H9 (cell line): ENCODE data around the gene KLHDC2. TPM values are rescaled to one million over a fixed set of nuclear protein-coding genes. Genes with fewer than 3 reads are reported as not detected.
"Not testable (repeated sequence)": the region's sequence is repeated elsewhere in the genome, so short reads cannot be mapped to it uniquely, and the experiment has no call there.

Experiments used
- DNase-seq: peaks from one replicate; pipeline ENCODE4 v3.0.0-alpha.2; 2017
- H2AFZ ChIP-seq: one replicate; pipeline ENCODE4 v1.6.1; 2013; ENCODE audit warnings: mild to moderate bottlenecking, low read length, control low read depth, moderate library complexity
- H2AK5ac ChIP-seq: 2 replicates; pipeline ENCODE4 v1.6.1; 2013; ENCODE audit warnings: low read length, control low read depth, mixed read lengths; ENCODE audit not compliant: insufficient read length
- H2BK120ac ChIP-seq: one replicate; pipeline ENCODE4 v1.6.1; 2013; ENCODE audit warnings: low read depth, mild to moderate bottlenecking, low read length, control low read depth, inconsistent platforms; ENCODE audit not compliant: poor library complexity, severe bottlenecking
- H2BK12ac ChIP-seq: 2 replicates; pipeline ENCODE4 v1.6.1; 2013; ENCODE audit warnings: low read length, control low read depth, mixed read lengths, low read depth; ENCODE audit not compliant: insufficient read length
- H2BK15ac ChIP-seq: 2 replicates; pipeline ENCODE4 v1.6.1; 2013; ENCODE audit warnings: low read depth, low read length, control low read depth
- H2BK20ac ChIP-seq: one replicate; pipeline ENCODE4 v1.6.1; 2013; ENCODE audit warnings: low read depth, mild to moderate bottlenecking, low read length, control low read depth, inconsistent platforms; ENCODE audit not compliant: poor library complexity, severe bottlenecking
- H2BK5ac ChIP-seq: 2 replicates; pipeline ENCODE4 v1.6.1; 2013; ENCODE audit warnings: low read length, control low read depth, mixed read lengths; ENCODE audit not compliant: insufficient read length
- H3K14ac ChIP-seq: 2 replicates; pipeline ENCODE4 v1.6.1; 2013; ENCODE audit warnings: low read length, control low read depth; ENCODE audit not compliant: insufficient read depth
- H3K18ac ChIP-seq: 2 replicates; pipeline ENCODE4 v1.6.1; 2013; ENCODE audit warnings: low read depth, mild to moderate bottlenecking, mixed read lengths, low read length, control low read depth; ENCODE audit not compliant: insufficient read length
- H3K23ac ChIP-seq: 2 replicates; pipeline ENCODE4 v1.6.1; 2013; ENCODE audit warnings: low read length, control low read depth, mixed read lengths, low read depth; ENCODE audit not compliant: insufficient read length
- H3K23me2 ChIP-seq: 2 replicates; pipeline ENCODE4 v1.6.1; 2013; ENCODE audit warnings: low read depth, mild to moderate bottlenecking, mixed read lengths, low read length, control low read depth; ENCODE audit not compliant: insufficient read length, poor library complexity, severe bottlenecking
- H3K27ac ChIP-seq: 2 replicates; pipeline ENCODE4 v1.5.1; 2013; ENCODE audit warnings: low read length, control low read depth, mixed read lengths, low read depth; ENCODE audit not compliant: insufficient read length
- H3K27me3 ChIP-seq: 2 replicates; pipeline ENCODE4 v1.6.1; 2013; ENCODE audit warnings: low read length, control low read depth, inconsistent platforms; ENCODE audit not compliant: insufficient read depth
- H3K4ac ChIP-seq: 2 replicates; pipeline ENCODE4 v1.6.1; 2013; ENCODE audit warnings: low read depth, mild to moderate bottlenecking, control low read depth, inconsistent platforms, low read length, moderate library complexity
- H3K4me1 ChIP-seq: 2 replicates; pipeline ENCODE4 v1.6.1; 2013; ENCODE audit warnings: low read length, control low read depth, inconsistent platforms; ENCODE audit not compliant: insufficient read depth
- H3K4me2 ChIP-seq: 2 replicates; pipeline ENCODE4 v1.6.1; 2013; ENCODE audit warnings: low read length, control low read depth, mixed read lengths; ENCODE audit not compliant: insufficient read length, insufficient read depth
- H3K56ac ChIP-seq: 2 replicates; pipeline ENCODE4 v1.6.1; 2013; ENCODE audit warnings: low read depth, mild to moderate bottlenecking, mixed read lengths, low read length, control low read depth; ENCODE audit not compliant: insufficient read length
- H3K79me1 ChIP-seq: 2 replicates; pipeline ENCODE4 v1.6.1; 2013; ENCODE audit warnings: low read depth, mild to moderate bottlenecking, moderate library complexity, low read length, control low read depth, inconsistent platforms; ENCODE audit not compliant: insufficient read depth, poor library complexity, severe bottlenecking
- H3K79me2 ChIP-seq: 2 replicates; pipeline ENCODE4 v1.6.1; 2013; ENCODE audit warnings: low read length, control low read depth, inconsistent platforms; ENCODE audit not compliant: insufficient read depth
- H3K9ac ChIP-seq: 2 replicates; pipeline ENCODE4 v1.6.1; 2013; ENCODE audit warnings: low read length, control low read depth, mixed read lengths; ENCODE audit not compliant: insufficient read length; ENCODE audit errors: extremely low read depth
- H3K9me3 ChIP-seq: one replicate; pipeline ENCODE4 v1.6.1; 2013; ENCODE audit warnings: low read depth, low read length, inconsistent platforms; ENCODE audit not compliant: control insufficient read depth
- H3T11ph ChIP-seq: one replicate; pipeline ENCODE4 v1.6.1; 2013; ENCODE audit warnings: mild to moderate bottlenecking, low read length, control low read depth, inconsistent platforms
- H4K20me1 ChIP-seq: one replicate; pipeline ENCODE4 v1.6.1; 2013; ENCODE audit not compliant: control insufficient read depth, insufficient read length, insufficient read depth
- H4K5ac ChIP-seq: 2 replicates; pipeline ENCODE4 v1.6.1; 2013; ENCODE audit warnings: low read depth, mild to moderate bottlenecking, mixed read lengths, low read length, control low read depth; ENCODE audit not compliant: insufficient read length
- H4K8ac ChIP-seq: replicated peaks from 2 replicates; pipeline ENCODE4 v1.6.1; 2013; ENCODE audit warnings: low read length, control low read depth, mixed read lengths, low read depth; ENCODE audit not compliant: insufficient read length
- H4K91ac ChIP-seq: 2 replicates; pipeline ENCODE4 v1.6.1; 2013; ENCODE audit warnings: low read depth, mild to moderate bottlenecking, moderate library complexity, mixed read lengths, low read length, control low read depth; ENCODE audit not compliant: insufficient read length
- H3K27ac Mint-ChIP-seq, 3 experiments: 2 replicates in 2 of 3; 3 replicates in 1 of 3; pipeline ENCODE4 v1.8.0; 2020 to 2021; ENCODE audit warnings: mixed read lengths in 3 of 3, mild to moderate bottlenecking in 1 of 3, moderate library complexity in 1 of 3
- H3K27me3 Mint-ChIP-seq: 2 replicates; pipeline ENCODE4 v1.8.0; 2021; ENCODE audit warnings: low read depth, mild to moderate bottlenecking, moderate library complexity, mixed read lengths
- H3K36me3 Mint-ChIP-seq, 3 experiments: 2 replicates in 2 of 3; 3 replicates in 1 of 3; pipeline ENCODE4 v1.8.0; 2020 to 2021; ENCODE audit warnings: low read depth in 3 of 3, mixed read lengths in 3 of 3; ENCODE audit not compliant: insufficient read depth in 1 of 3
- H3K4me1 Mint-ChIP-seq, 2 experiments: 2 replicates each; pipeline ENCODE4 v1.8.0; 2020; ENCODE audit warnings: mixed read lengths in 2 of 2
- H3K4me3 Mint-ChIP-seq, 2 experiments: 2 replicates in 1 of 2; 3 replicates in 1 of 2; pipeline ENCODE4 v1.8.0; 2020 to 2021; ENCODE audit warnings: mild to moderate bottlenecking in 2 of 2, mixed read lengths in 2 of 2, moderate library complexity in 1 of 2
- H3K9me3 Mint-ChIP-seq, 2 experiments: 2 replicates in 1 of 2; 3 replicates in 1 of 2; pipeline ENCODE4 v1.8.0; 2020; ENCODE audit warnings: mild to moderate bottlenecking in 2 of 2, mixed read lengths in 2 of 2, moderate library complexity in 1 of 2
- WGBS: extraction: QIAGEN DNeasy Blood & Tissue Kit; methylation state at CpG from one replicate; pipeline ENCODE4 v1.1.7; 2013; ENCODE audit warnings: missing lambda C conversion rate, low lambda C conversion rate, mixed read lengths; ENCODE audit not compliant: insufficient read length; ENCODE audit errors: extremely low coverage; 5-methylcytosine and 5-hydroxymethylcytosine counted together
- total RNA-seq: library from RNA; stranded (reverse); gene quantifications from 2 replicates; pipeline ENCODE4 v1.2.1, GENCODE V29; 2021
- TF ChIP-seq, protein P1 (sequence below): fragments of 200-600 bp; sonication (generic); conservative IDR thresholded peaks from 3 replicates; pipeline ENCODE4 v1.8.0; 2021; ENCODE audit warnings: antibody characterized with exemption, mild to moderate bottlenecking

Gene KLHDC2
- total RNA-seq, 1 experiment from 2014 or later = 41.6 TPM

DNA sequence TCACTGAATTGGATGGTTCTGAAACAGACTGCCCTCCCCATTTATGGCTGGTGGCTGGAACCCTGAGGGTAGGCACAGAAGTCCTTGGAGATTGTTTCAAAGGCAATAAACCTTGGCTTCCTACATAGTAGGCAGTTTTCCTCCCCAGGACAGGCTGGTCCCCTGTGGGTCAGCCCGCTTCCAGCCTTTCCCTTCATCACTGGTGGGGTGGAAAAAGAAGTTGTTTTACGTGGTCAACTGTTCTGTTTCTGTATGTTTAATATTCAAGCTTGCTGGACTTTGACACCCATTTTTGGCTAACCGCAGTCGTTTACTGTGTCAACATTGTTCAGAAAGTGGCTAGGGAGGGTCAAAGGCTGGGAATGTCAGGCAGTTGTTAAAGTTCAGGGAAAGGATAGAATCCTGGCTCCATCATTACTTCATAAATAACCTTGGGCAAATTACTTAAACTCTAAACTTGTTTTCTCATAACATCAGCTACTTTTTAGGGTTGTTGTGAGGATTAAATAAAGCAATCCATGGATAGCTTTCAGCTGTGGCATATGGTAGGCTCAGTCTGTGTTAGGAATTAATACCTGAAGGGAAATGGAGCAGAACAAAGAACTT, 2.4 kb downstream of the KLHDC2 start:
- H3K27me3 Mint-ChIP-seq = no peaks in the 10 kb centered on the region
- no peak overlapping the region for H3K27ac ChIP-seq

DNA sequence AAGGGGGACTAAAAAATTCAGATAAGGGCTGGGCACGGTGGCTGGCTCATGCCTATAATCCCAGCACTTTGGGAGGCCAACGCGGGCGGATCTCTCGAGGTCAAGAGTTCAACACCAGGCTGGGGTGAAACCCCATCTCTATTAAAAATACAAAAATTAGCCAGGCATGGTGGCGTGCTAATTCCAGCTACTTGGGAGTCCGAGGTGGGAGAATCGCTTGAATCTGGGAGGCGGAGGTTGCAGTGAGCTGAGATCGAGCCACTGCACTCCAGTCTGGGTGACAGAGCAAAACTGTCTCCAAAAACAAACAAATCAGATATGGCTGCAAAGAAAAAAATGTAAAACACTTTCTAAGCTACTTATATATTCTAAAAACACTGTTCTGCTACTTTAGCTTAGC, 3.7 kb downstream of the KLHDC2 start:
- H2AFZ ChIP-seq, H3K79me2 ChIP-seq, H3K18ac ChIP-seq, H2BK120ac ChIP-seq, H3K27me3 Mint-ChIP-seq, H2BK12ac ChIP-seq, H2BK5ac ChIP-seq, H3K27me3 ChIP-seq, DNase-seq, H3K4me3 Mint-ChIP-seq, H3K9ac ChIP-seq, H4K8ac ChIP-seq, H4K91ac ChIP-seq, H2BK15ac ChIP-seq, H2BK20ac ChIP-seq, H3T11ph ChIP-seq, H3K9me3 ChIP-seq, H3K9me3 Mint-ChIP-seq, H3K23ac ChIP-seq, H3K79me1 ChIP-seq, H3K4me1 ChIP-seq, H4K20me1 ChIP-seq, H4K5ac ChIP-seq, H2AK5ac ChIP-seq, H3K14ac ChIP-seq, H3K4me2 ChIP-seq, H3K4ac ChIP-seq, H3K27ac ChIP-seq, H3K56ac ChIP-seq: not testable (repeated sequence)
- WGBS = no CpG with 5 or more reads among the region's 10 CpGs
- Mint-ChIP-seq H3K4me1 (peaks cover 21 to 23% of the 10 kb centered on the region in 2 experiments), H3K27ac (0 out of 7 replicates have a peak overlapping the region, but pooled peaks of 1 of the 3 experiments have one; percentile 4), H3K36me3 (peaks cover 2 to 22% (median 20%) of the 10 kb centered on the region in 3 experiments; a peak in 6 of 7 replicates)
- peaks cover 18% of the 10 kb centered on the region for H3K23me2 ChIP-seq

More for the DNA sequence above, 2.4 kb downstream of the KLHDC2 start:
- H2BK12ac ChIP-seq = no peak overlapping the region
- no peak overlapping the region for H2BK20ac ChIP-seq
- no peak overlapping the region for H3T11ph ChIP-seq
- H4K5ac ChIP-seq = no peak overlapping the region
- H4K8ac ChIP-seq = no peak overlapping the region
- no peaks in the 10 kb centered on the region for H3K79me1 ChIP-seq
- no peak overlapping the region for H4K91ac ChIP-seq
- no peak overlapping the region for H2AK5ac ChIP-seq
- no peak overlapping the region for H2BK120ac ChIP-seq
- H2AFZ ChIP-seq = no peak overlapping the region
- peaks cover 5% of the 10 kb centered on the region for H3K4me1 ChIP-seq
- 0 out of 5 replicates have a peak, but pooled peaks cover 0 to 3% of the 10 kb centered on the region in 2 experiments for H3K9me3 Mint-ChIP-seq
- no peak overlapping the region for H3K56ac ChIP-seq
- no peak overlapping the region for H3K18ac ChIP-seq
- H3K9ac ChIP-seq = no peak overlapping the region
- H3K23ac ChIP-seq = no peak overlapping the region
- no peaks in the 10 kb centered on the region for H3K27me3 ChIP-seq
- no peak overlapping the region for H2BK5ac ChIP-seq
- no peak for DNase-seq
- H3K14ac ChIP-seq = no peak overlapping the region
- WGBS = no CpG with 5 or more reads among the region's 4 CpGs
- peaks cover 18% of the 10 kb centered on the region for H3K23me2 ChIP-seq
- H3K36me3 Mint-ChIP-seq = peaks cover under 1 to 15% (median 14%) of the 10 kb centered on the region in 3 experiments; a peak in 6 of 7 replicates
- H3K4me3 Mint-ChIP-seq = peak overlapping the region; percentile 35 to 55; a peak in 3 of 5 replicates
- H3K27ac Mint-ChIP-seq = peak overlapping the region in 1 of 3 experiments; percentile 32; a peak in 1 of 7 replicates
- TF ChIP-seq, protein P1, sequence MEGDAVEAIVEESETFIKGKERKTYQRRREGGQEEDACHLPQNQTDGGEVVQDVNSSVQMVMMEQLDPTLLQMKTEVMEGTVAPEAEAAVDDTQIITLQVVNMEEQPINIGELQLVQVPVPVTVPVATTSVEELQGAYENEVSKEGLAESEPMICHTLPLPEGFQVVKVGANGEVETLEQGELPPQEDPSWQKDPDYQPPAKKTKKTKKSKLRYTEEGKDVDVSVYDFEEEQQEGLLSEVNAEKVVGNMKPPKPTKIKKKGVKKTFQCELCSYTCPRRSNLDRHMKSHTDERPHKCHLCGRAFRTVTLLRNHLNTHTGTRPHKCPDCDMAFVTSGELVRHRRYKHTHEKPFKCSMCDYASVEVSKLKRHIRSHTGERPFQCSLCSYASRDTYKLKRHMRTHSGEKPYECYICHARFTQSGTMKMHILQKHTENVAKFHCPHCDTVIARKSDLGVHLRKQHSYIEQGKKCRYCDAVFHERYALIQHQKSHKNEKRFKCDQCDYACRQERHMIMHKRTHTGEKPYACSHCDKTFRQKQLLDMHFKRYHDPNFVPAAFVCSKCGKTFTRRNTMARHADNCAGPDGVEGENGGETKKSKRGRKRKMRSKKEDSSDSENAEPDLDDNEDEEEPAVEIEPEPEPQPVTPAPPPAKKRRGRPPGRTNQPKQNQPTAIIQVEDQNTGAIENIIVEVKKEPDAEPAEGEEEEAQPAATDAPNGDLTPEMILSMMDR = no peak
- no peak overlapping the region for H3K4ac ChIP-seq
- no peaks in the 10 kb centered on the region for H4K20me1 ChIP-seq
- H3K4me2 ChIP-seq = no peak overlapping the region
- H3K4me1 Mint-ChIP-seq = peaks cover 25% of the 10 kb centered on the region in 2 experiments
- H2BK15ac ChIP-seq = no peak overlapping the region
- peaks cover 5% of the 10 kb centered on the region; the same call in 1 of the 2 replicates for H3K79me2 ChIP-seq
- H3K9me3 ChIP-seq = no peaks in the 10 kb centered on the region
